ENCODE data around the gene TGFBR3L. TPM values are rescaled to one million over a fixed set of nuclear protein-coding genes. Genes with fewer than 3 reads are reported as not detected.

Gene TGFBR3L
- total RNA-seq, 1 experiment from 2014 or later, result 4.1 TPM

GRCh38 chr19:7901337-7901736 lies 13.3 kb upstream of the TGFBR3L start:
- Mint-ChIP-seq H3K36me3 (no peaks in the 10 kb centered on the region), H3K4me3 (no peak overlapping the region), H3K4me1 (peaks cover 20% of the 10 kb centered on the region), H3K27me3 (ENCODE audit: low read depth) (peaks cover 13% of the 10 kb centered on the region), H3K9me3 (no peaks in the 10 kb centered on the region), H3K27ac (no peak overlapping the region)
- CTCF ChIA-PET, result interaction anchor here (0.7 to 5.0 kb wide), 10 partner anchors 19 to 1028 kb away, joined by 3 to 70 read pairs (median 6); partner anchors contain the start of genes PRR36, SNAPC2 and TIMM44
- POLR2A ChIA-PET, result interaction anchor here (1.1 to 1.4 kb wide), 2 partner anchors 14 to 15 kb away, joined by 3 to 5 read pairs; partner anchors contain the start of gene LRRC8E
- TF ChIP-seq, protein P1, sequence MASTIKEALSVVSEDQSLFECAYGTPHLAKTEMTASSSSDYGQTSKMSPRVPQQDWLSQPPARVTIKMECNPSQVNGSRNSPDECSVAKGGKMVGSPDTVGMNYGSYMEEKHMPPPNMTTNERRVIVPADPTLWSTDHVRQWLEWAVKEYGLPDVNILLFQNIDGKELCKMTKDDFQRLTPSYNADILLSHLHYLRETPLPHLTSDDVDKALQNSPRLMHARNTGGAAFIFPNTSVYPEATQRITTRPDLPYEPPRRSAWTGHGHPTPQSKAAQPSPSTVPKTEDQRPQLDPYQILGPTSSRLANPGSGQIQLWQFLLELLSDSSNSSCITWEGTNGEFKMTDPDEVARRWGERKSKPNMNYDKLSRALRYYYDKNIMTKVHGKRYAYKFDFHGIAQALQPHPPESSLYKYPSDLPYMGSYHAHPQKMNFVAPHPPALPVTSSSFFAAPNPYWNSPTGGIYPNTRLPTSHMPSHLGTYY (CRISPR knock-in tag; IDR thresholded peaks at IDR 0.05), result no peak
- TF ChIP-seq, protein P2, sequence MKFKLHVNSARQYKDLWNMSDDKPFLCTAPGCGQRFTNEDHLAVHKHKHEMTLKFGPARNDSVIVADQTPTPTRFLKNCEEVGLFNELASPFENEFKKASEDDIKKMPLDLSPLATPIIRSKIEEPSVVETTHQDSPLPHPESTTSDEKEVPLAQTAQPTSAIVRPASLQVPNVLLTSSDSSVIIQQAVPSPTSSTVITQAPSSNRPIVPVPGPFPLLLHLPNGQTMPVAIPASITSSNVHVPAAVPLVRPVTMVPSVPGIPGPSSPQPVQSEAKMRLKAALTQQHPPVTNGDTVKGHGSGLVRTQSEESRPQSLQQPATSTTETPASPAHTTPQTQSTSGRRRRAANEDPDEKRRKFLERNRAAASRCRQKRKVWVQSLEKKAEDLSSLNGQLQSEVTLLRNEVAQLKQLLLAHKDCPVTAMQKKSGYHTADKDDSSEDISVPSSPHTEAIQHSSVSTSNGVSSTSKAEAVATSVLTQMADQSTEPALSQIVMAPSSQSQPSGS (CRISPR knock-in tag; IDR thresholded peaks at IDR 0.05; ENCODE audit: borderline replicate concordance, low read depth), result no peak
- TF ChIP-seq, protein P3, sequence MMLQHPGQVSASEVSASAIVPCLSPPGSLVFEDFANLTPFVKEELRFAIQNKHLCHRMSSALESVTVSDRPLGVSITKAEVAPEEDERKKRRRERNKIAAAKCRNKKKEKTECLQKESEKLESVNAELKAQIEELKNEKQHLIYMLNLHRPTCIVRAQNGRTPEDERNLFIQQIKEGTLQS (CRISPR knock-in tag; conservative IDR thresholded peaks at IDR 0.05), result no peak
- TF ChIP-seq ZNF263 (CRISPR knock-in tag; IDR thresholded peaks at IDR 0.05; ENCODE audit: low read depth) (no peak), ZNF532 (CRISPR knock-in tag; IDR thresholded peaks at IDR 0.05; ENCODE audit: borderline replicate concordance) (no peak), FOXJ3 (CRISPR knock-in tag; IDR thresholded peaks at IDR 0.05; ENCODE audit: borderline replicate concordance) (no peak), OVOL2 (CRISPR knock-in tag; IDR thresholded peaks at IDR 0.05; ENCODE audit: borderline replicate concordance) (no peak), FOXP1 (CRISPR knock-in tag; IDR thresholded peaks at IDR 0.05; ENCODE audit: borderline replicate concordance) (no peak), ZNF219 (CRISPR knock-in tag; IDR thresholded peaks at IDR 0.05; ENCODE audit: borderline replicate concordance) (no peak), CBFB (CRISPR knock-in tag; IDR thresholded peaks at IDR 0.05; ENCODE audit: low read depth) (no peak), KAT7 (CRISPR knock-in tag; IDR thresholded peaks at IDR 0.05; ENCODE audit: borderline replicate concordance) (no peak), TP53 (CRISPR knock-in tag; IDR thresholded peaks at IDR 0.05) (no peak), MLX (CRISPR knock-in tag; IDR thresholded peaks at IDR 0.05) (no peak), HMGA2 (CRISPR knock-in tag; IDR thresholded peaks at IDR 0.05) (no peak), TEAD4 (CRISPR knock-in tag; IDR thresholded peaks at IDR 0.05) (no peak), ATF1 (CRISPR knock-in tag; IDR thresholded peaks at IDR 0.05) (no peak)
- TF ChIP-seq, protein P4, sequence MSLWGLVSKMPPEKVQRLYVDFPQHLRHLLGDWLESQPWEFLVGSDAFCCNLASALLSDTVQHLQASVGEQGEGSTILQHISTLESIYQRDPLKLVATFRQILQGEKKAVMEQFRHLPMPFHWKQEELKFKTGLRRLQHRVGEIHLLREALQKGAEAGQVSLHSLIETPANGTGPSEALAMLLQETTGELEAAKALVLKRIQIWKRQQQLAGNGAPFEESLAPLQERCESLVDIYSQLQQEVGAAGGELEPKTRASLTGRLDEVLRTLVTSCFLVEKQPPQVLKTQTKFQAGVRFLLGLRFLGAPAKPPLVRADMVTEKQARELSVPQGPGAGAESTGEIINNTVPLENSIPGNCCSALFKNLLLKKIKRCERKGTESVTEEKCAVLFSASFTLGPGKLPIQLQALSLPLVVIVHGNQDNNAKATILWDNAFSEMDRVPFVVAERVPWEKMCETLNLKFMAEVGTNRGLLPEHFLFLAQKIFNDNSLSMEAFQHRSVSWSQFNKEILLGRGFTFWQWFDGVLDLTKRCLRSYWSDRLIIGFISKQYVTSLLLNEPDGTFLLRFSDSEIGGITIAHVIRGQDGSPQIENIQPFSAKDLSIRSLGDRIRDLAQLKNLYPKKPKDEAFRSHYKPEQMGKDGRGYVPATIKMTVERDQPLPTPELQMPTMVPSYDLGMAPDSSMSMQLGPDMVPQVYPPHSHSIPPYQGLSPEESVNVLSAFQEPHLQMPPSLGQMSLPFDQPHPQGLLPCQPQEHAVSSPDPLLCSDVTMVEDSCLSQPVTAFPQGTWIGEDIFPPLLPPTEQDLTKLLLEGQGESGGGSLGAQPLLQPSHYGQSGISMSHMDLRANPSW (CRISPR knock-in tag; conservative IDR thresholded peaks at IDR 0.05; ENCODE audit: low read depth), result no peak
- TF ChIP-seq, protein P5, sequence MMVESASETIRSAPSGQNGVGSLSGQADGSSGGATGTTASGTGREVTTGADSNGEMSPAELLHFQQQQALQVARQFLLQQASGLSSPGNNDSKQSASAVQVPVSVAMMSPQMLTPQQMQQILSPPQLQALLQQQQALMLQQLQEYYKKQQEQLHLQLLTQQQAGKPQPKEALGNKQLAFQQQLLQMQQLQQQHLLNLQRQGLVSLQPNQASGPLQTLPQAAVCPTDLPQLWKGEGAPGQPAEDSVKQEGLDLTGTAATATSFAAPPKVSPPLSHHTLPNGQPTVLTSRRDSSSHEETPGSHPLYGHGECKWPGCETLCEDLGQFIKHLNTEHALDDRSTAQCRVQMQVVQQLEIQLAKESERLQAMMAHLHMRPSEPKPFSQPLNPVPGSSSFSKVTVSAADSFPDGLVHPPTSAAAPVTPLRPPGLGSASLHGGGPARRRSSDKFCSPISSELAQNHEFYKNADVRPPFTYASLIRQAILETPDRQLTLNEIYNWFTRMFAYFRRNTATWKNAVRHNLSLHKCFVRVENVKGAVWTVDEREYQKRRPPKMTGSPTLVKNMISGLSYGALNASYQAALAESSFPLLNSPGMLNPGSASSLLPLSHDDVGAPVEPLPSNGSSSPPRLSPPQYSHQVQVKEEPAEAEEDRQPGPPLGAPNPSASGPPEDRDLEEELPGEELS (CRISPR knock-in tag; IDR thresholded peaks at IDR 0.05), result no peak
- ATAC-seq (no peak), DNase-seq (ENCODE audit: low spot score) (no peak)
